Putamen (tissue), 1 donor: Measurements from ENCODE around the gene MOV10L1.
A peak's percentile ranks its signal among the peaks of the same experiment; 100 is the strongest.
"Not testable (repeated sequence)": the region's sequence is repeated elsewhere in the genome, so short reads cannot be mapped to it uniquely, and the experiment has no call there.

Experiments used
- DNase-seq: peaks from one replicate; pipeline ENCODE4 v3.0.0-alpha.2; 2016; ENCODE audit warnings: low spot score

The MOV10L1 gene

GRCh38 chr22:50138041-50138440 is 48.2 kb downstream of the MOV10L1 start:
- DNase-seq, result no peak

GRCh38 chr22:50138988-50139387 is 49.2 kb downstream of the MOV10L1 start:
- DNase-seq, result no peak

GRCh38 chr22:50139843-50140415 is 50.1 kb downstream of the MOV10L1 start:
- no peak for DNase-seq

GRCh38 chr22:50140615-50141014 is 50.8 kb downstream of the MOV10L1 start:
- no peak for DNase-seq

DNA sequence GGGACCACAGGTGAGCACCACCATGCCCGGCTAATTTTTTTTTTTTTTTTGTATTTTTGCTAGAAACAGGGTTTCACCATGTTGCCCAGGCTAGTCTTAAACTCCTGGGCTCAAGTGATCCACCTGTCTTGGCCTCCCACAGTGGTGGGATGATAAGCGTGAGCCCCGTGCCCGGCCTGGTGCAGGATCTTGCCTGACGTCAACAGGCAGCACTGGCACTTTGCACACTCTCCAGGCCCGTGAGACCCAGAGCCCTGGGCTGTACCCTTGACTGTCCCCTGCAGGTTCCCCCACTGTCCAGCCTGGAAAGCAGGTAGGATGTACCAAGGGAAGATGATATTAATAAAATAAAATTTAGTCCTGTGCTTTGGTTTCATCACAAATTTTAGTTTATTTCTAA is 51.7 kb downstream of the MOV10L1 start:
- DNase-seq, result no peak

DNA sequence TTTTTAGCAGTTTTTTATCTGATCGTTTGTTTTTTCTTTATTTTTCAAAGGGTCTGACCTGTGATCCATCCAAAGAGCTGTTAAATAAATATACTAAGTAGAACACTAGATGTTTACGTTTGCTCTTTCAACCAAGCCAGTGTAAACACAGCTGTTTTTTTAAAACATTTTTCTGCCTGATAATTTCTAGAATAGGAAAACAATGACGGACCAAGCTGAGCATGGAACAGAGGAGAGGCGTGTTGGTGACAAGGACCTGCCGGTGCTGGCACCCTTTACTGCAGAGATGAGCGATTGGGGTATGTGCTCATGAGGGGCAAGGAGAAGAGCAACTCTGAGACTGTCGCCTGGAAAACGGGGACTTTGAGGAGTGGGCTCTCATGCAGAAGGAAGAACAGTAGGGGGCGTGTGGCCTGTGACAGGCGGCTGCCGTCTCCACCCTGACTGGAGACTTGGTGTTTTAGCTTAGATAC is 52.1 kb downstream of the MOV10L1 start:
- no peak for DNase-seq

DNA sequence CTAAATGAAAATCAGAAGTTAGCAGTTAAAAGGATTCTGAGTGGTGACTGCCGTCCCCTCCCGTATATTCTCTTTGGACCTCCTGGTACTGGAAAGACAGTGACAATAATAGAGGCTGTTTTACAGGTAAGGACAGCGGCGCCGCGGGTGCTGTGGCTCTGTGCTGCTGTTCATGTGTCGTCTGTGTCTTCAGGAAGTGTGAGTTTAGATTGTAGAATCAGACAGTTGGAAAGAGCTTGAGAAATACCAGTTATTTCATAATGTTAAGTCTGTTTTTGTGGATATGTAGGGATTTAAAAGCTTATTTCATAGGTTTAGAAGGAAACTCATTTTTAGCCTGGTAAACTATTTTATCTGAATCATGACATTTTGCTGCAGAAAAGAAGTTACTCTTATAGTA is 53.3 kb downstream of the MOV10L1 start:
- DNase-seq, result no peak

- DNase-seq, result no peak
Observed at GRCh38 chr22:50144005-50144614, 54.3 kb downstream of the MOV10L1 start.

GRCh38 chr22:50145721-50146438 is 56.1 kb downstream of the MOV10L1 start:
- no peak for DNase-seq

GRCh38 chr22:50146439-50147238 is 56.8 kb downstream of the MOV10L1 start:
- DNase-seq, result peak; percentile 77

- DNase-seq, result not testable (repeated sequence)
Observed at GRCh38 chr22:50147258-50148165, 57.7 kb downstream of the MOV10L1 start.

GRCh38 chr22:50148166-50148500 is 58.3 kb downstream of the MOV10L1 start:
- no peak for DNase-seq

DNA sequence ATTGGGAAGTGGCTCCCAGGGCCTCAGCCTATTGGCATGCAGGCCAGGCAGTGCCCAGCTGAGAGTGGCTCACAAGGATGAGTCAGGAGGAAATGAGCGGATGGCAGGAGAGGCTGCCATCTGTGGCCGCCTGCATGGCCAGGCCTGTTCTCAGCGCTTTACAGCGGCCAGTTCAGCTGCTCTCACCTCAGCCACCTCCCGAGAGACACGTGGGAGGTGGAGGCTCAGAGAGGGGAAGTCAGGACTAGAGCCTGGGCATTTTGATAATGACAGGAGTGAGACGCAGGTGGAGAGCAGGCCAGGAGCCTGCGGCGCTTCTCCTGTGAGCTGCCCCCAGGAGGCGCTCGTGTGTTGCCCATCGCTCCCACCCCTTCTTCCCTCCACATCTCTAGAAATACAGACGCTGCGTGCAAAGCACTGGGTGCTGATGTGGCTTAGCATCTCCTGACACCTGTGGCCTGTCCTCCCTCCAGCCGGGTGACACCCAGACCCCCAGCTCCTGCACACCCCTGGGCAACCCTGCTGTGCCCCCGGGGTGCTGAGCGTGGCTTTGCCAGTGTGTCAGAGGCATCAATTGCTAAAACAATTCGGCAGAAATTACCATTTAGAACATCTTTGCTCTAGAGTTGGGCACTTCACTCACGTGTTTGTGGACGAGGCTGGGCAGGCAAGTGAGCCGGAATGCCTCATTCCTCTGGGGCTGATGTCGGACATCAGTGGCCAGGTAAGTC is 59.4 kb downstream of the MOV10L1 start:
- no peak for DNase-seq

DNA sequence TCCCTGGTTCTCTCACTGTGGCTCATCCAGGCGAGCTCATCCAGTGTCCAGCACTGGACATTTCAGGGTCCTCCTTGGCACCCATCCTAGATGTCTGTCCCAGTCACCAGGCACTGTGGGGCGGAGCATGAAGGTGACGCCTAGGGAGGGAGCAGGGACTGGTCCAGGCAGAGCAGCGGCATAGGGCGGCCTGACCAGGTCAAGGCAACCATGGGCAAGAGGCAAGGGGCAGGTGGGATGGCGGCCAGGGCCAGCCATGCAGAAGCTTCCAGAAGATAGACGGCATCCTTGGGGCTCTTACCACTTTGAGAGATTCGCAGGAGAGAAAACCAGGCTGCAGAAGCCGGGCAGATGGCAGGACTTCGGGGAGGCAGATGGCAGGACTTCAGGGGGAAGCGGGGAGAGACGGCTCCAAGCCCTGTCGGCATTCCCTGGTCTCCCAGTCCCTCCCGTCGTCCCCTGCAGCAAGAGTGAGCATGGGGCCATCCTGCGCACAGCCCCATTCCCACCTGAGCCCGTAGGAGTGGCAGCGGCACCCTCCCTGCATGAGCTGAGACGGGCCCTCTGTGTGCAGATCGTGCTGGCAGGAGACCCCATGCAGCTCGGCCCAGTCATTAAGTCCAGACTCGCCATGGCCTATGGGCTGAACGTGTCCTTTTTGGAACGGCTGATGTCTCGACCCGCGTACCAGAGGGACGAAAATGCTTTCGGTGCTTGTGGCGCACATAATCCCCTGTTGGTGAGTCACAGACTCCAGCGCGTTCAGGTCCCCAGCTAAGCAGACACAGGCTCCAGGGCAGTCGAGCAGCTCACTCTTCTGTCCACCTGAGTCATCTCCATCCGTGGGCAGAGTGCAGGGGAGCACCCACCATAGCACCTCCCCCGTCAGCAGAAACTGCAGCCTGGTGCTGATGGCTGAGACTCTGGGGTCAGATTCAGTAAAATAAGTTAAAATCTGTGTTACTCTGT is 60.6 kb downstream of the MOV10L1 start:
- no peak for DNase-seq

- no peak for DNase-seq
Observed at GRCh38 chr22:50151571-50152537, 62.0 kb downstream of the MOV10L1 start.

- DNase-seq, result no peak
Observed at GRCh38 chr22:50153056-50153755, 63.4 kb downstream of the MOV10L1 start.

- no peak for DNase-seq
Observed at GRCh38 chr22:50153756-50154140, 63.9 kb downstream of the MOV10L1 start.
